ENCODE data around the gene GPC6. TPM values are rescaled to one million over a fixed set of nuclear protein-coding genes. Genes with fewer than 3 reads are reported as not detected.

The GPC6 gene
- total RNA-seq, 2 experiments from 2014 or later = not detected

- Mint-ChIP-seq H3K36me3 (no peaks in the 10 kb centered on the region), H3K4me3 (no peak overlapping the region), H3K27me3 (no peaks in the 10 kb centered on the region), H3K4me1 (ENCODE audit: low read depth) (no peaks in the 10 kb centered on the region), H3K9me3 (peaks cover 6% of the 10 kb centered on the region), H3K27ac (no peak overlapping the region)
- ChIA-PET CTCF (no interaction called here), POLR2A (no interaction called here)
- intact Hi-C loops (cut with micrococcal nuclease) = no loop called here
- DNase-seq = no peak
These were observed 117.6 kb downstream of the GPC6 start for GRCh38 chr13:93344048-93344705.

DNA sequence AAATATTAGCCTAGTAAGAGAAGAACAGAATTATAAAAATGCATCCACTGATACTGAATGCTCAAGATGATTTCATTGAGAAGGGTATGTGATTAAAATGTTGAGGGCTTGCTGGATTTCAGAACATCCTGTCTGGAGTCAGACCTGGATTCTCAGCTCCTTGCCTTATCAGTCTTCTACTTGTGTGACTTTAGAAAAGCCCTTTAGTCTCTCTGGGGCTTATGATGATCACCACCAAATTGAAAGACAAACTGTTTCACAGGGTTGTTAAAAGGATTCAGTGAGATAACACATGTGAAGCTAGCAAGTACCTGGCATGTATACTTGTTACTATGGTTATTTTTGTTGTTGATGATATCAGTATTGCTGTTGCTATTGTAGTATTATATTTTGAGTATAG lies 118.4 kb downstream of the GPC6 start:
- H3K4me1 Mint-ChIP-seq (ENCODE audit: low read depth) = no peaks in the 10 kb centered on the region
- intact Hi-C loops (cut with micrococcal nuclease) = no loop called here
- ChIA-PET CTCF (no interaction called here), POLR2A (no interaction called here)
- no peaks in the 10 kb centered on the region for H3K27me3 Mint-ChIP-seq
- H3K4me3 Mint-ChIP-seq = no peak overlapping the region
- no peak overlapping the region for H3K27ac Mint-ChIP-seq
- peaks cover 6% of the 10 kb centered on the region for H3K9me3 Mint-ChIP-seq
- H3K36me3 Mint-ChIP-seq = no peaks in the 10 kb centered on the region
- DNase-seq = no peak

GRCh38 chr13:93345770-93346169 lies 119.2 kb downstream of the GPC6 start:
- H3K9me3 Mint-ChIP-seq = peaks cover 3% of the 10 kb centered on the region
- H3K36me3 Mint-ChIP-seq = no peaks in the 10 kb centered on the region
- no peak overlapping the region for H3K27ac Mint-ChIP-seq

GRCh38 chr13:93352616-93353015 lies 126.0 kb downstream of the GPC6 start:
- H3K9me3 Mint-ChIP-seq = peaks cover 8% of the 10 kb centered on the region
- H3K27ac Mint-ChIP-seq = no peak overlapping the region
- POLR2A ChIA-PET = no interaction called here
- CTCF ChIA-PET = no interaction called here
- H3K36me3 Mint-ChIP-seq = no peaks in the 10 kb centered on the region
- no peaks in the 10 kb centered on the region for H3K27me3 Mint-ChIP-seq
- intact Hi-C loops (cut with micrococcal nuclease) = no loop called here
- no peak for DNase-seq
- no peak overlapping the region for H3K4me3 Mint-ChIP-seq
- H3K4me1 Mint-ChIP-seq (ENCODE audit: low read depth) = no peaks in the 10 kb centered on the region

More at GRCh38 chr13:93345770-93346169, 119.2 kb downstream of the GPC6 start:
- no peaks in the 10 kb centered on the region for H3K4me1 Mint-ChIP-seq (ENCODE audit: low read depth)
- ChIA-PET POLR2A (no interaction called here), CTCF (no interaction called here)
- no peaks in the 10 kb centered on the region for H3K27me3 Mint-ChIP-seq
- DNase-seq = no peak
- H3K4me3 Mint-ChIP-seq = no peak overlapping the region
- intact Hi-C loops (cut with micrococcal nuclease) = no loop called here

DNA sequence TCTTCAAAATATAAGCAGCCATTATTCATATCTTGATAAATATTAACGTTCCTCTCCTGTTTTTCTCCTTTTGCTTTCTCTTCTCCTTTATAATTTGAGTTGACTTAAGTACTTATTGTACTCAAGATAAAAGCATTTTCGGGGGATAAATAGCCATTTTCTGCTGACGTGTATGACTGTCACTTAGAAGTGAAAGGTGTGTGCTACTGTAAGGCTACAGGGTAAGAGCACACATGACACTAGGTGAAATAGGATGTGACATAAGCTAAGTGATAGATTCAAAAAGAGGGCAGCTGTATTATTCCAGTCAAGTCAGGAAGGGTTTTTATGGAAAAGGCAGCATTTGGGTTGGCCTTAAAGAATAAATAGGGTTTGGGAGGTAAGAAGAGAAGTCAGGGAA lies 128.5 kb downstream of the GPC6 start:
- ChIA-PET POLR2A (no interaction called here), CTCF (no interaction called here)
- intact Hi-C loops (cut with micrococcal nuclease) = no loop called here
- Mint-ChIP-seq H3K27ac (no peak overlapping the region), H3K4me1 (ENCODE audit: low read depth) (no peaks in the 10 kb centered on the region), H3K9me3 (peaks cover 8% of the 10 kb centered on the region), H3K36me3 (no peaks in the 10 kb centered on the region), H3K27me3 (no peaks in the 10 kb centered on the region), H3K4me3 (no peak overlapping the region)
- DNase-seq = no peak

DNA sequence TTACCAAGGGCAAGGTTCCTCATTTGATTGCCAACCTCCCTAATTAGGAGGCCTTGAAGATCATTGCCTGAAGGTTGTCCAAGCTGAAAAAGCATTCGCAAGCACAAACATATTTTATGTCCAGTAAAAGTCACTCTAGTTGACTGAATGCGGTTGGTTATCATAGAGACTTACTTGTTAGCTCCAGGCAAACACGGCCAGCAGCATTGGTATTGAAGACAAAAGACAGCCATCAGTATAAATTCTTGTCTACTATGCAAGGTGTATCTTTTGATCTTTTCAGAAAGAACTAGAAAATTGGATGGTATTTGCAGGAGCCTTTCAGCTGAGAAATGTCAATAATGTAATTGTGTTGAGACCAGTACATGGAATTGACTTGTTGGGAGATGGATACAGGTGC lies 129.9 kb downstream of the GPC6 start:
- no peaks in the 10 kb centered on the region for H3K36me3 Mint-ChIP-seq
- no peaks in the 10 kb centered on the region for H3K4me1 Mint-ChIP-seq (ENCODE audit: low read depth)
- H3K27ac Mint-ChIP-seq = no peak overlapping the region
- intact Hi-C loops (cut with micrococcal nuclease) = no loop called here
- H3K9me3 Mint-ChIP-seq = peaks cover 8% of the 10 kb centered on the region
- no peak for DNase-seq
- CTCF ChIA-PET = interaction anchor here (0.7 kb wide), 1 partner anchor 1007 kb away, joined by 3 read pairs; no protein-coding TSS in a partner anchor
- no peaks in the 10 kb centered on the region for H3K27me3 Mint-ChIP-seq
- POLR2A ChIA-PET = no interaction called here
- no peak overlapping the region for H3K4me3 Mint-ChIP-seq

DNA sequence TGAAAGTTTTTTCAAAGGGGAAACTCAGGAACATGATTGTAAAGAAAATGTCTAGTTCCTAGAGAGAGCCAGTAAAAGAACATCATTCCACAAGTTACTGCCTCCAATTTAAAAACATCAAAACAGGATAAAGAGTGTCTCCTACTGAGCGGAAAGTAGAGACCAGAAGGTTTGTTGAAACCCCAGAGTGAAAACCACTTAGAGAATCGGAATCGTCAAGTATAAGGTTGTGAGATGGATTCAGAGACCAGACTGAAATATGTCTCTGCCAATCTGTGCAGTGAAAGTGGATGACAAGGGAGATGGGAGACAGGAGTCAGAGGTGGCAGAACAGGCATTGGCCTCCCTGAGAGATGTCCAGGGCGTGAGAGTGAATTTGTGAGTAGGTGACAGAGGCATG lies 133.4 kb downstream of the GPC6 start:
- no peaks in the 10 kb centered on the region for H3K4me1 Mint-ChIP-seq (ENCODE audit: low read depth)
- H3K4me3 Mint-ChIP-seq = no peak overlapping the region
- H3K36me3 Mint-ChIP-seq = no peaks in the 10 kb centered on the region
- ChIA-PET POLR2A (no interaction called here), CTCF (no interaction called here)
- H3K27ac Mint-ChIP-seq = no peak overlapping the region
- peaks cover 7% of the 10 kb centered on the region for H3K9me3 Mint-ChIP-seq
- H3K27me3 Mint-ChIP-seq = no peaks in the 10 kb centered on the region
- intact Hi-C loops (cut with micrococcal nuclease) = no loop called here
- no peak for DNase-seq

GRCh38 chr13:93361703-93362102 lies 135.1 kb downstream of the GPC6 start:
- H3K4me3 Mint-ChIP-seq = no peak overlapping the region
- no peaks in the 10 kb centered on the region for H3K36me3 Mint-ChIP-seq
- ChIA-PET CTCF (no interaction called here), POLR2A (no interaction called here)
- no peaks in the 10 kb centered on the region for H3K4me1 Mint-ChIP-seq (ENCODE audit: low read depth)
- H3K27me3 Mint-ChIP-seq = no peaks in the 10 kb centered on the region
- intact Hi-C loops (cut with micrococcal nuclease) = no loop called here
- no peak for DNase-seq
- H3K9me3 Mint-ChIP-seq = no peaks in the 10 kb centered on the region
- no peak overlapping the region for H3K27ac Mint-ChIP-seq

DNA sequence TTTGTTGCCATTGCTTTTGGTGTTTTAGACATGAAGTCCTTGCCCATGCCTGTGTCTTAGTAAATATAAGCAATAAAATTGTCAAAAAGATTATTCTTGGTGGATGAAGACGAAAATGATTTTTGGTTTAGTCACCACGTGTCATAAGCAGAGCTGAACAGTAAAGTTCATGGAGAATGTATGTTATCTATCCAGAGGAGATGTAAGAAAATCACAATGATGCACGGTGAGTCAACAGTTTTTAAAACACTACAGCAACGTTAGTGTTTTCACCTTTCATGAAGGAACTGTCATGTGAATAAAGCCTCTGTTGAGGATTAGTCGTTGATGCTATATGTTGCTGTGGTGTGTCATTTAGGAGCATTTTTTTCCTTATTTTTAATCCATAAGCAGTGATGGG lies 137.6 kb downstream of the GPC6 start:
- Mint-ChIP-seq H3K9me3 (no peaks in the 10 kb centered on the region), H3K36me3 (no peaks in the 10 kb centered on the region), H3K27me3 (no peaks in the 10 kb centered on the region), H3K27ac (no peak overlapping the region), H3K4me3 (no peak overlapping the region), H3K4me1 (ENCODE audit: low read depth) (no peaks in the 10 kb centered on the region)
- ChIA-PET CTCF (no interaction called here), POLR2A (no interaction called here)
- no peak for DNase-seq
- intact Hi-C loops (cut with micrococcal nuclease) = no loop called here

DNA sequence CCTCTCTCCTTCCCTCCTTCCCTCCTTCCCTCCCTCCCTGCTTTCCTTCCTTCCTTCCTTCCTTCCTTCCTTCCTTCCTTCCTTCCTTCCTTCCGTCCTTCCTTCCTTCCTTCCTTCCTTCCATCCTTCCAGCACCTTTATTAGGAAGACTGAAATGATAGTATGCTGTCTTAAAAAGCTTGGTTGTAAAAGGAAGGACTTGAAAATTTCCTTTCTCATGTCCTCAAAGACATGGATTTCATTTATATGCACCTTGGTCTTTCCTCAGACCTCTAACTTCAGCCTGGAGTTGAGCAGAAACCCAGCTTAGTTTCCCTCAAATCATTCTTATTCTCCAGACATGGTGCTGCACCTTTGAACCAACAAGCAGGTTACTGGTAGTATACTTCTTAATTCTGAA lies 141.7 kb downstream of the GPC6 start:
- Mint-ChIP-seq H3K4me1 (ENCODE audit: low read depth) (no peaks in the 10 kb centered on the region), H3K27ac (no peak overlapping the region), H3K9me3 (no peaks in the 10 kb centered on the region), H3K4me3 (no peak overlapping the region), H3K27me3 (peaks cover 4% of the 10 kb centered on the region), H3K36me3 (no peaks in the 10 kb centered on the region)
- ChIA-PET CTCF (no interaction called here), POLR2A (no interaction called here)
- no peak for DNase-seq
- intact Hi-C loops (cut with micrococcal nuclease) = no loop called here

DNA sequence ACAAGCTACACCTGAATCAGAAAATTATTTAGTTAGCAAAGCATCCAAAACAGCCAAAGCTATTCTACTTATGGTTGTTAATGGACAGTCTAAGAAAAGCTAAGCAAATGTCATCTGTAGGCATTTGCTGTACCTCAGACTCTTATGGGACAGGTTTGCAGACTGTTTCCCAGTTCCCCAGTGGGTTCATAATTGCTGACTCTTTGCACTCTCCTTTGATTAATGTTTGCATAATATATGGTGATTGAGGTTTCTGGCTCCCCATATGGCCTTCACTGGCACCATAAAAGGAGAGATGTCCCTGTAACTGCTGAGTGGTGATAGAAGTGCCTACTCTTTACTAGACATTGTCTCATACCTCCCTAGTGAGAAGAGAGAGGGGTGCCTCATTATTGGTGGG lies 142.1 kb downstream of the GPC6 start:
- CTCF ChIA-PET = no interaction called here

DNA sequence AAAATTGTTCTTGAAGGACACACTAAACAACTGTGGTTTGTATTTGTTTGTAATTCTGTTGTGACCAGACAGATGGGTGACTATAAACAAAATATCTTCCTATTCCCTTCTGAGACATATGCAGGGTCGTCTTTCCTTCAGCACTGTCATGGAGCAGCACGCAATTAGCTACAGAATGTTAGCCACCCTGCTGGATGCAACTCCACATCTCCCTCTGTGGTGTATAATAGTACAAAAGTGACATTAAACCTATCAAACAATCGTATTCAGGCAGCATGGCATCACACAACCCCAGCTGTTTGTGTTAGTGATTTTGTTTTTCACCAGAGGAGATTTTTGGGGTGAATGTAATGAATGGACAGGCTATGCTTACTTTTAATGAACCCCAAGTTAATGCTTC lies 146.2 kb downstream of the GPC6 start:
- Mint-ChIP-seq H3K9me3 (no peaks in the 10 kb centered on the region), H3K4me1 (ENCODE audit: low read depth) (no peaks in the 10 kb centered on the region), H3K36me3 (no peaks in the 10 kb centered on the region), H3K27me3 (peaks cover 4% of the 10 kb centered on the region), H3K27ac (no peak overlapping the region), H3K4me3 (no peak overlapping the region)
- intact Hi-C loops (cut with micrococcal nuclease) = no loop called here
- ChIA-PET CTCF (no interaction called here), POLR2A (no interaction called here)
- DNase-seq = no peak

More for the DNA sequence above, 142.1 kb downstream of the GPC6 start:
- no peaks in the 10 kb centered on the region for H3K4me1 Mint-ChIP-seq (ENCODE audit: low read depth)
- H3K27ac Mint-ChIP-seq = no peak overlapping the region
- no peaks in the 10 kb centered on the region for H3K9me3 Mint-ChIP-seq
- no peak for DNase-seq
- no peaks in the 10 kb centered on the region for H3K36me3 Mint-ChIP-seq
- H3K4me3 Mint-ChIP-seq = no peak overlapping the region
- intact Hi-C loops (cut with micrococcal nuclease) = no loop called here
- POLR2A ChIA-PET = no interaction called here
- peaks cover 4% of the 10 kb centered on the region for H3K27me3 Mint-ChIP-seq

- CTCF ChIA-PET = no interaction called here
- H3K4me1 Mint-ChIP-seq (ENCODE audit: low read depth) = no peaks in the 10 kb centered on the region
These were observed 148.9 kb downstream of the GPC6 start for GRCh38 chr13:93375491-93375890.

More at GRCh38 chr13:93375491-93375890, 148.9 kb downstream of the GPC6 start:
- H3K4me3 Mint-ChIP-seq = no peak overlapping the region
- no peaks in the 10 kb centered on the region for H3K9me3 Mint-ChIP-seq
- no peak overlapping the region for H3K27ac Mint-ChIP-seq
- H3K27me3 Mint-ChIP-seq = no peaks in the 10 kb centered on the region
- POLR2A ChIA-PET = no interaction called here
- H3K36me3 Mint-ChIP-seq = no peaks in the 10 kb centered on the region
- intact Hi-C loops (cut with micrococcal nuclease) = no loop called here
- DNase-seq = no peak
